HG03432 (cell line): ENCODE data around the gene NR3C1.
A peak's percentile ranks its signal among the peaks of the same experiment; 100 is the strongest.

Source experiments
- ATAC-seq: cut with Tn5 transposase; IDR thresholded peaks from one replicate; pipeline ENCODE4 v1.9.1; 2021; ENCODE audit warnings: mild to moderate bottlenecking, moderate library complexity; ENCODE audit not compliant: unreplicated experiment

NR3C1 gene

DNA sequence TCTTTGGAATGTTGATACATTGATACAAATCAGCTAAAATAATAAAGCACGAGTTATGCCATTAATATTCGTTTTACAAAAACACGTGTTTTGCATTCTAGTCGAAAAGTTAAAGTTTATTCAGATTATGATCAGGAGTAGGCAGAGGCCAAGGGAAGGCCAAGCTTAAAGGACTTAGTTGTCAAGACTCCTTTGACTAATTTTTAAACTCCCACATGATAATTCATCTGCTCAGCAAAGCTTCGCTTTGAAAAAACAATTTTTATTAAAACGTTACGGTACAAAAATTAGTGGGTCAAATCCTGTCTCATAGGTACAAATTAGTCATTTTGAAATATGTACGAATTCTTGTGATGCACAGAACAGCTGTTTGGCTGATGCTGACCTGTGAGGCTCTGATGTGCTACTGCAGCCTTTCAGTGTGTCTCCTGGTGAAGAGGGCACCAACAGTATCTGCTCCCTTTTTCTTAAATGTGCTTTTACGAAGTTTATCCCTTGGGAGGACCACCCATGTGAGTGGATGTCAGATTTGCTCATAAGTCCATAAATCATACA lies 23.0 kb upstream of the NR3C1 start:
- ATAC-seq, result peak; percentile 79

DNA sequence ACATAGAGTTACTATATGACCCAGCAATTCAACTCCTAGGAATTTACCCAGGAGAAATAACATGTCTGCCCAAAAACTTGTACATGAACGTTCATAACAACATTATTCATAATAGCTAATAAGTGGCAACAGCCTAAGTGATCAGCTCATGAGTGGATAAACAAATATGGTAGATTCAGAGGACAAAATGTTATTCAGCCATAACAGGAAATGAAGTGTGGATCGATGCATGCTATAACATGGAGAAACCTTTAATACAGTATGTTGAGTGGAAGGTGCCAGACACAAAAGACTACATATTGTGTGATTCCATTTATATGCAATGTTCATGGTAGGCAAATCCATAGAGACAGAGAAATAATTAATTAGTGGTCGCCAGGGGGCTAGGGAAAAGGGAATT lies 22.3 kb upstream of the NR3C1 start:
- ATAC-seq, result no peak

DNA sequence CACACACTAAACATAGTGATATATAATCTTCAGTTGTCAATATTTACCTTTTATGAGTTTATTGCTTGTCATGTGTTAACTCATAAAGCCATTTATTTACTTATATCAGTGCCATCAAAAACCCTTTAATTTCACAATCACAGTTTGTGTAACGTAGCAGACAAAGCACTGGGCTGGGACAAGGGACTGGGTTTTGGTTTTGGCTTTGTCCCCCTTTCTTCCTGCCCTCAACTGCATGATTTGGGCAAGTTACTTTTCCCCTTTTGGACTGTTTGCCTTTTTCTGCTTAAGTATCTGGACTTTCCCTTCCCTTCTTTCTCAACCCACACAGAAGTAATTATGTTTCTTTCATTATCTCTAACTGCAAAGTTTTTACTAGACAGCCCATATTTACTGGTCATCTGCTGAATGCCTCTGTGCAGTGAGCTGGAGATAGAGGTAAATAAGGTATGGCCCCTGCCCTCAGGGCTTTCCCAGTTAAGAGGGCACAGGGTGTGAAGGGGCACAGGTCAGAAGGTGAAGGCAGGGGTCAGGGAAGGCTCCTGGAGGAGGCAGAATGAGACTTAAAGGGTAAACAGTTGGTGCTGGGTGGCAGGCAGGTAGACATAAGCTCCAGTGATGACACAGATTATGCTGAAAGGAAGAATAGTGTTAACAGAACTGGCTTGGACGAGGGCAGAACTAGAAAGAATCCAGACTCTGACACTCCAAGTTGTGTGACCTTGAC lies 14.8 kb upstream of the NR3C1 start:
- peak; percentile 59 for ATAC-seq

DNA sequence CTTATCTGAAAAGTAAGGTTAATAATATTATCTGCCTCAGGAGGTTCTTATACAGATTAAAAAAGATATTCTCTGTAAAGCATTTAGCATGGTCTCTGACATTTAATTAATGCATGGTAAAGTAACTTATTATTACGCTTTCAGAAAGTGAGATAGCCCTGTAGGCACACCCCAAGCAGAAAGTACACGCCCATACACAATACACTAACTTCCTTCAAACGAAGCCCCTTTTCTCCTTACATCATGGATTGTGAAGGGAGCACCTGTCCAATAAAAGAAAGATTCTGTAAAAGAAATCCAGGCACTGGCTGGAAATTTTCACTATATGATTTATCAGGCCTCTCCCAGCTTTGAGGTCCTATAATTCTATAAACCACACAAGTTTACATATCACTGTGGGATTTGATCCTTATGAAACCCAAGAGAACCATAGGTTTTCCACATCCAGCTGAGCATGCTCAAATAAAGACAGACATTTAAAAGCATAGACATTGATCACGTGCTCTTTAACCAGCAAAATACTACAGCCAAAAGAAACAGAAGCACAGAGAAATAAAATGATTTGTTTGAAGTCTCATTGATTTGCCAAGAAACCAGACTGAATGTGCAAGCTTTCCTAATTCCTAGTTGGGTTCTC lies 14.1 kb upstream of the NR3C1 start:
- ATAC-seq, result no peak

DNA sequence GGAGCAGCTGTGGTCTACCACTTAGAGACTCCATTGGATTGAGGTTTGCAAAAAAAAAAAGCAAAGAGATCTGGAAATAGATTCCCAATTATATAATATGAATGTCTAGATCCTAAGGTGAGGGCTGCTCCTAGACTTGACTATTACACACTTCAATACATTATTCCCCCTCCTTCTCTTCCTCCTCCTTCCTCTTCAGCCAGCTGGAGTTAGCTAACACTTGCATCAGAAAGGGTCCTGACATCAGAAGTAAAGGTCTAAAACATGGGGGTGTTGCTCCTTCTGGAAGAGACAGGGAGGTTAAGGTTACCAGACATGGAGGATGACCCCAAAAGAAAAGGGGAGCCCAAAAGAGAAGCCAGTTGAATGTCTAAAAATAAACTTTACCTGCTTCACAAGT lies 12.9 kb upstream of the NR3C1 start:
- ATAC-seq, result no peak

DNA sequence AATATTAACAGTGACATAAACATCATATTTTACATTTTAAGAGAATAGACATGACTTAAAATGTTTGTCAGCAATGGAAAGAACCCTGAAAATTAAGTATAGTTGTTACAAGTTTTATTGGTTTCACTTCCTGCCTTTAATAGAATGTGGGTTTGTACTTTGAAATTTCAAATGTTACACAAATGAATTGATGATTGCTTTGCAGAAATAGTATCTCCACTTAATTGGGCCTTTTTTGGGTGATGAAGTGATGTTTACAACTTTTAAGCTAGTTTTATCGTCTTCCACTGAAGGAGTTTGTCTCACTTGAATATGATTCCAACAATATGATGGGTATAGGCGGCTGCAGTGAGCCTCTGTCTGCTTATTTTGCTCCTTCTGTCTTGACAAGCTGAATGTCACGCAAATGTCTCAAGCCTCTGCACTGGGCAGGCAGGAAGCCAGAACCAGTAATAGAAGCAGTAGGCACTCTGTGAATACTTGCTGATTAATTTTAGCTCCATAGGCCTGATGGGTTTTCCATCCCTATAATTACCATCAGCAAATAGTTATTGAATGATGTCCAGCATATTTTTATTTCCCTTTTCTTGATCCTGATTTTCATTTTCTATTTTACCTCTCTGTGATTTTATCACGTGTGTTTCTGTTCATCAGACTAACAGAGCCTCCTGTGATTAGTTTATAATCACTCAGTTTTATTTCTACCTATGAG lies 10.6 kb upstream of the NR3C1 start:
- ATAC-seq, result peak; percentile 72

DNA sequence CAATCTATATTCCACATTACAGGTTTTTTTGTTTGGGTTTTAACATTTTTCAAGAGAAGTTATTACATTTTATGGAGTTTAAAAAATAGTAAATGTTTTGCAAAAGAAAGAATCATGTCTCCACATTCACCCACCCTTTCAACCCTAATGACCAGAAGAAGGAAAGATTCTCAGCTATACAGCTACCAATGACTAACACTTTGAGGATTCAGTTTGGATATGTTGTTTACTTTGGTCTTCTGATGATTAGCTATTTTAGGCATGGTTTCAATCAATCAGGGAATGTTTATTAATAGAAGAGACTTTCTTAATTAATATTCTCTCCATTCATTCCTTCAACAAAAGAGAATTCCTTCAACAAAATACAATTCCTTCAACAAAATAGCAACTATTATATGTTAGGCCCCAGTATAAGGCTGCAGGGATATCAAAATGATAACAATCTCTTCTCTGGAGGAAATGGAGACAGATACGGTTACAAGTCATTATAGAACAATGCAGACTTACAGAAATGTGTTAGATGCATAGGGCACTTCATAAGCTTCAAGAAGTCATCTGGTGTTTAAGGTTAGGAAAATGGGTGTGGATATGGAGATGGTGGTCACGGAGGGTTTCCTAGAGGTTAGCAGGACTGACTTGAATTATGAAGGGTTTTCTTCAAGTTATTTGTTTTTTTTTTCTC lies 9.3 kb upstream of the NR3C1 start:
- ATAC-seq, result no peak

DNA sequence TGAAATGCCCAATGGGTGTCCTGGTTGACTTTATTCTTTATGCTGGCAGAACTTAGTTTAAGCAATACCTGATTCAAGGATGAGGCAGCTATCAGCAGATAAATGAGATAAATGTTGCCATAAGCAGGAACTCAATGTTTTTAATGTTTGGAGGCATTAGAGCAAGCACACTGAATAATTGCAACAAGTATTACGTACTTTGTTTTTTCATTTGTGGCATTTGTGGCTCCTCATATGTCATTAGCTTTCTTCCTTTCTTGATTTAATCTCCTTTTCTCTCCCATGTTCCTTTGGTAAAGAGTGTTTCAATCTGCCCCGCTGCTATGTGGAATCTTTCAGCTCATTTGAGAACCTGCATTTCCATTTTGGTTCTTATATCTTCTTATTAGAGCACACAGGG lies 6.4 kb upstream of the NR3C1 start:
- ATAC-seq, result no peak

DNA sequence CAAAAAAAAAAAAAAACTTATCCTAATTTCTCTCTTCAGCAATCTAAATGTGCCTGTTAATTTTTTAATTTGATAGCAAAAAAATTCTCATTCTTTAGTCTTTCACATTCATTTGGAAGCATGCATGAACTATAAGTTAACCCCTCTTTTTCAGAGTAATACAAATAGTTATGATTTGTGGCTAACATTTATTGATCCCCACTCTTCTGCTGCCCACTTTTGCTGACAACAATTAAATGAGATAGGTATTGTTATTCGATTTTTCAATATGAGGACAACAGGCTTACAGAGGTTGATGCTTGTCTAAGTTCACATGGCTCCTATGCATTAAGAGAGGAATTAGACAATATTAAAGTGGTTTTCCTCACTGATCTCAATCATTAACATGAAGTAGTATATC lies 2.9 kb upstream of the NR3C1 start:
- ATAC-seq, result no peak

DNA sequence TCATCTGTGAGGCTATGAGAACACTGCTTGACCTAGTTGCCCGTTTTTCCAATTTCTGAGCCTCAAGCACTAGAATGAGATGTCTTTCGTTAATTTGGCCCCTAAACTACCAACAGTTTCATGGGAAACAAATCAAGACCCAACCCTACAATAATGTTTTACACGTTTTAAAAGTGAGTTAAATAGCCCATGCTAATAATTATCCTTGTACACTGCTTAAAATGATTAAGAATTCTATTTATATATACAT lies 2.3 kb upstream of the NR3C1 start:
- ATAC-seq, result no peak

DNA sequence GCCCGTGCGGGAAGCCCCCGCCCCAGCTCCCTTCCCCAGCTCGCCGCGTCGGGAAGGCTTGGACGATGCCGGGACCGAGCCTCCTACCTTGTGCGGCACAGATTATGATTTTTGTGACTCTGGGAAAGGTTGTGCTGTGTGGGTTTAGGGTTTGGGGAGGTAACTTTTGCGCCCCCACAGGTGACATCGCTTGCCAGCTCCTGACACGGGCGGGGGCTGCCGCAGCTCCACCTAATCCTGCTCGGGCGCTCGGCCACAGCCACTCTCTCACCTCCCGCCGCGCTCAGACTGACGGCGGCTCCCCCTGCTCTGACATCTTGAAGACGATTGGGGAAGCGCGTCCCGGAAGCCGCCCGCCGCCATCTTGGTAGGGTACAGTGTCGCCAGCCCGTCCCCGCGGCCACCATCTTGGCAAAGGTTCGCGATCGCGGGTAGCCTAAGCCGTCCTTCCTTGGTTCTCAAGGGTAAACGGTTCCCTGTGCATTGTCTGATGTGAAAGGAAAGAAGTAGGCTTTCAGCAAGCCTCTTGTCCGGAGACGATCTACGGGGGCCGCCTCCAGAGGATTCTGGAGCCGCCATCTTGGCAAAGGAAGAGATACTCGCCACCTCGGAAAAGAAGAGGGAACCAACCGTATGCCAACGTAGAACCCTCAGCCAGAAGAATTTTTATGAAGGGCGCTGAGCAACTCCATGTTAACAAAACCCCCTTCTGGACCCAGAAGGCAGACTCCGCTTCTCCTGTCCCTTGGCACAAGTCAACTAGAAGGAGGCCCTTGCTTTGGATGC lies 1.8 kb upstream of the NR3C1 start:
- peak; percentile 38 for ATAC-seq

DNA sequence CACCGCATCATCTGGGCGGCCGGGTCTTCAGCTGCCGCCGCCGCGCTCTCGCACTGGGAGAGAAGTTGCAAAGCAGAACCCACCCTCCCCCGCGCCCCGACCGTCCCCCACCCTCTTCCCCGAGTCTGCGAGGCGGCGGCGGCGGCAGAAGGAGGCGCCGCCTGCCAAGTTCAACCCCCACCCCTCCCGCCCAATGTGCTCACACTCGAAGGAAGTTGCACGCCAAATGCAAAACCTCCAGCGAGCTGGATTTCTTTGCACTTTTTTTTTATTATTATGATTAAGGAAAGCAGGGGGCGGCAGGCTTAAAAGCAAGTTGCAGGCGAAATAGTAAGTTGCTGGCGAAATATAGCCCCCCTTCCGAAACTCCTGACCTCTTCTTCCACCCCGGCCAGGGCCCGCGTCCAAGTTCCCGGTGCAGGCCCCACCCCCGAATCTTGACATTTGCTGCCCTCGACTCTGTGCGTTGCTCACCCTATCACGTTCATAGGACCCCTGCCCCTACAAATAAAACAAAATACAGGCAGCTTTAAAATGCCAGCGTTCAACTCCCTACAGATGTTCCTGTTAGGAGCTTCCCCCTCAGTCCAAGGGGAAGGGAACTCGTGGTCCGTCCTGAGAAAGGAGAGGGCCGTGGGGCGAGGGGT lies 1.1 kb upstream of the NR3C1 start:
- peak; percentile 23 for ATAC-seq

DNA sequence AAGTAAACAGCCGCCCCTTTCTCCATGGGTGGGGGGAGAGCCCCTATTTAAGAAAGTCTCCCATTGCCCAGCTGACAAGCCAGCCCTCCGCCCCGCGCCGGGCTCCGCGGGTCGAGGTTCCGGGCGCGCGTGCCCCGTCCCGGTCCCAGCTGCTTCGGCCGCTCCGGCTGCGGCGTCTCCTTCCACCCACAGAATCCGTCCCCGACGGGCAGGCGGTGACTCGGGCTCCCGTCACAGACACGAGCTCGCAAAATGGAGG lies 223 bp downstream of the NR3C1 start:
- ATAC-seq, result peak; percentile 10

DNA sequence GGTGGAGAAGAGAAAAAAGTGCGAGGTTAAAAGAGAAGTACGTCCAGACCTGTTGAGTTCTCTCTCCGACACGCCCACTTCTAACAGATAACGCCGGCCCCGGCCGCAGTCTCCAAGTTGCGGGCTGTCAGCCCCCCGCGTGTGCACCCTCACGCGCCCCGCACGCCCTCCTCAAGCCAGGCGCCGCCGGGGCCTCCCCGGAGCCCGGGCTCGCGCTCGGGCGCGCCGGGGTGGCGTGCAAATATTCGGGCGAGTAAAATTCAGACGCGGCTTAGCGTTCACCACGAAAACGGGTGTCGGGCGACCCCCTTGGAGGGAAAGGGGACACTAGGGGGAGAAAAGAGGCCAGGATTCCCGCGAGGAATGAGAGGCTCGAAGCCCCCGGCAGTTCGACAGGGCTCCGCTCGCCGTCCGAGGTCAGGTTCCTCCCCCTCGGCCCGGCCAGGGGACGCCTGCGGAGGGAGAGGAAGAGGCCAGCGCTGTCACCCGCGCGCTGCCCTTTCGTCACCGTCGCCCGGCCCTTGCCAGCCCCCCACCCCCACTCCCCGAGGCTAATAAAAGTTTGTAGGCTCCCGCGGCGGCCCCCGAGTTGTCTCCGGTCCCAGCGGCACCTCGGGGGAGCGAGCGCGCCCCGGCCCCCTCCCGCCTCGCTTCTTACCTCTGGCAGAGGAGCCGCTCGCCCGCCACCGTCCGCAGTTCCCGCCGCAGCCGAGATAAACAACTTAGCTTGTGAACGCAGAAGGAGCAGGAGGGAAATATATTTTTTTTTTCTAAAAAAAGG lies 743 bp downstream of the NR3C1 start:
- no peak for ATAC-seq

DNA sequence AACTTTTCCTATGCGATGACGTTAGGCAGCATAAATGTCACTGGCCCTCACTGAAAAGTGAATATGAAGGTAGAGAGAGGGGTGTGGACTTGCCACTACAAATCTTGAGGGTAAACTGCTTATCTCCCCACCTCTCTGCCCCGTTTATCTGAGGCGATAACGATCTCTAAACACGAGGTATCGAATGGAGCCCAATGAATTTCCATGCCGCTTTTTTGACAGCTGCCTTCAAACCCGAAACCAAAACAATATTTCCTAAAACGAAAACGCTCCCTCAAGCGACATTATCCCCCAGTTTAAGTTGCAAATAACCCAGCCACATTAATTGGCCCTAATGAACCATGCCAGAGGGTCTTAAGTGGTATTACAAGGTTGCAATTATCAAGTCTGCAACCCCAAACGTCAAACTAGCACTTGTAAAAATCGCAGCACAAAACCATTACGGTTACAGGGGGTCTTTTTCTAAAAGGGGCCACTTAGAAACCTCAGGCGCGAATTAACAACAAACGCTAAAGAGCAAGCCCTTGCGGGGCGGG lies 1.4 kb downstream of the NR3C1 start:
- ATAC-seq, result no peak

DNA sequence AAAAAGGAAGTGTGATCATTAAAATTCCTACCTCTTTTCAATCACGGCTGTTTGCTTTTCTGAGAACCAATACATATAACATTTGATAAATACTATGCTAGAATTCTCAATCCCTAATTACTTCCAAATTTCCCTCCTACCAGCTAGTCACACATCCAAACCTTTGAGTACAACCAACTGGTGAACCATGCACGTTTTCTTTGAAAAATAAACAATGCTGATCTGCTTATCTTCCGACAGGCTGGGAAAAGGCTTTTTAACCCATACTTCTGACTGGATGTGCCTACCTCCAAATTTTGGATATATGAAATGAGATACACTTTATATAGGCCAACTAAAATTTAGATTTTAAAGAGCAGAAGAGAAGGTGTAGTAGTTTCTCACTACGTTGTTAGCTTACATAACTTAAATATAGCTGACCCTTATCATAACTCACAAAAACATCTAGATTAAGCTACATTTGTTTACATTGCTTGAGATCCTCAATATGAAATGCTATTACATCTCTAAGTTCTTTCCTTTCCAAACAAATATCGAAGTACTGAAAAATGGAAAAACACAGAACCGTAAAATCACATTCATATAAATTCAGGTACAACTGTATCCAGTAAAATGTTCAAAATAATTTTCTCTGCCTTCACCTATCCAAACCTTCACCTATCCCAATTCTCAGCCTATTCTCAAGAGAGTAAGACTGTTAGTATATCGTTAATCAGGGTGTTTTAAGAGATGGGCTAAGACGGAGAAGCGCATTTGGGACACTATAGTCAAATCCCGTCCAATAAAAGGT lies 2.1 kb downstream of the NR3C1 start:
- ATAC-seq, result no peak

DNA sequence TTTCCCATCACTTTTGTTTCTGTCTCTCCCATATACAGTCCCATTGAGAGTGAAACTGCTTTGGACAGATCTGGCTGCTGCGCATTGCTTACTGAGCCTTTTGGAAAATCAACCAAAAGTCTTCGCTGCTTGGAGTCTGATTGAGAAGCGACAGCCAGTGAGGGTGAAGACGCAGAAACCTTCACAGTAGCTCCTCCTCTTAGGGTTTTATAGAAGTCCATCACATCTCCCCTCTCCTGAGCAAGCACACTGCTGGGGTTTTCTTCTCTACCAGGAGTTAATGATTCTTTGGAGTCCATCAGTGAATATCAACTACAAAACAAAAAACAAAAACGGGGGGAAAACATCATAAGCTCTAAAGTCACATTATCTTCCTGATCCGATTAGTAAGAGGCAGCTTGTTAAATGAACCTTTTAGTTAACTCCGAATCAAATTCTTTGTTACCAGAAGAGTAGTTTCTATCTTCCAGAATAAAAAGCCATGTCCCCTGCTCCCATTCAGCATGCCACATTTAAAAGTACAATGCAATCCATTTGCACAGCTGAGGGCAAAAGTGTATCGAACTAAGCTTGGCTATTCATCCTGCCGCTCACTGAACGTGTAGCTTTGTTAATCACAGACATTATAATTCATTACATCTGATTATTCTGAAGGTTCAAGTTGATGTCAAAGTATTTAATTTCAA lies 2.8 kb downstream of the NR3C1 start:
- ATAC-seq, result no peak
